NB4 (cell line): ENCODE measurements around the gene CPA5.

Experiments used
- DNase-seq: peaks from one replicate; pipeline ENCODE4 v3.0.0; 2010; ENCODE audit warnings: low read depth
- H3K4me3 ChIP-seq: one replicate; pipeline ENCODE4 v1.5.1; 2011; ENCODE audit warnings: mild to moderate bottlenecking, low read depth, low read length, moderate library complexity
- CTCF ChIP-seq: IDR thresholded peaks from one replicate; pipeline ENCODE4 v1.5.1; 2012; ENCODE audit warnings: low read depth, low read length
- MAX ChIP-seq: IDR thresholded peaks from 2 replicates; pipeline ENCODE4 v1.6.1; 2011; ENCODE audit warnings: low read depth, low read length
- MYC ChIP-seq: IDR thresholded peaks from 2 replicates; pipeline ENCODE4 v1.6.1; 2011; ENCODE audit warnings: low read depth, low read length
- POLR2A ChIP-seq: IDR thresholded peaks from 2 replicates; pipeline ENCODE4 v1.6.1; 2011; ENCODE audit warnings: mild to moderate bottlenecking; ENCODE audit not compliant: insufficient read length; ENCODE audit errors: extremely low read depth

The CPA5 gene

GRCh38 chr7:130329681-130330080 lies 14.9 kb upstream of the CPA5 start:
- no peak for DNase-seq
- TF ChIP-seq MAX (no peak), CTCF (no peak), MYC (no peak), POLR2A (no peak)
- no peak overlapping the region for H3K4me3 ChIP-seq

DNA sequence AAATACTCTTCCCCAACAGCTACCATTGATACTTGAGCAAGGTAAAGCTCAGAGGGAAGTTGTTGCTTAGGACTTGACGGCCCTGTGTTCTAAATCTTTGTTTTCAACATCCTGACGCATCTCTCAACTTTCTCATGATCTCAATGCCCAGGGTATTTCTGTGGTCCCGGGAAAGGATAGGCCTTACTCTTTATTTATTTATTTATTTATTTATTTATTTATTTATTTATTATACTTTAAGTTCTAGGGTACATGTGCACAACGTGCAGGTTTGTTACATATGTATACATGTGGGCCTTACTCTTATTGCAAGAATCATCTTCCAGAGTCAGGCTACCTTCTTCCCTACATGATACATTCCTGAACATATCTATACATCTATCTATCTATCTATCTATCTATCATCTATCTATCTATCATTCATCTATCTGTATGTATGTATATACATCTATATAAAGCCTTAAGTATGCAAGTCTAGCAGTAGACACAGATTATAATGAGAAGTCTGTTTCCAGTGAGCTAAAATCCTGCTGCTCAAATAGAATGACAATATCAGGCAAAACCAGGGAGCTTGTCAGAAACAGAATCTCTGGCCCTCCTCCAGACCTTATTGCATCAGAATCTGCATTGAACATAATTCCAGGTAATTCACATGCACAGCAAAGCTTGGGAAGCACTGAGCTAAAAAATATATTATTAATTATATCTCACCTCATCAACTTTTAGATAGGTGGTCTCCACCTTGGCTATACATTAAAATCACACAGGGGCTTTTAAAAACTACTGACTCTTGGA lies 12.2 kb upstream of the CPA5 start:
- no peak overlapping the region for H3K4me3 ChIP-seq
- TF ChIP-seq CTCF (no peak), POLR2A (no peak), MAX (no peak), MYC (no peak)
- no peak for DNase-seq

- no peak for DNase-seq
- TF ChIP-seq POLR2A: no peak
- no peak for TF ChIP-seq CTCF
- TF ChIP-seq MYC: no peak
- TF ChIP-seq MAX: no peak
Measured at GRCh38 chr7:130333832-130334231, 10.8 kb upstream of the CPA5 start.

GRCh38 chr7:130334274-130334673 lies 10.3 kb upstream of the CPA5 start:
- no peak for DNase-seq
- TF ChIP-seq CTCF (no peak), MAX (no peak), POLR2A (no peak), MYC (no peak)

More at GRCh38 chr7:130333832-130334231, 10.8 kb upstream of the CPA5 start:
- H3K4me3 ChIP-seq: no peak overlapping the region

DNA sequence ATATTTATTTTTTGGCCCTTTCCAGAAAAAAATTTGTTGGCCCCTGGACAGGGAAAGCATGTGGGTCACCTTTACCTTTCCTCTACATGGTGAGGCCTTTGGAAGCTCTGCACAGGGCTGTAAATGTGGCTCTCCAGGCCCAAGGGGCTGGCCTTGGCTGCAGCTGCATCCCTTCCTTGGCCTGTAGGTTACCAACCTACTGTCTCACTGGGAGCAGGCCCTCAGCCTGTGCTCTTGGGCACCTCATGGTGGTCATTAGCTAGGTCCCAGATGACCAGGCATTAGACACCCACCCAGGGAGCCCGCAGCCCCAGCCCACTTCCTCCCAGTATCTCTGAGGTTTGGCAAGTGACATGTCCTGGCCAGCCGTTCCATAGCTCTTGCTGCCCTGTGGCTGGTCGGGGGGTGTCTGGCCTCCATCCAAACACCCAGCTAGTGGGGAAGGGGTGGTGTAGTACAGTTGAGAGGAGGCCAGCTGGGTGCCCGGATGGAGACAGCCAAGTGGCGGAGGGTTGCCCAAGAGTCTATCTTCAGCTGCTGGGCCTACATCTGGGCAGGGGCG lies 7.1 kb upstream of the CPA5 start:
- H3K4me3 ChIP-seq: no peak overlapping the region
- TF ChIP-seq MAX (no peak), CTCF (no peak)
- no peak for DNase-seq

More at GRCh38 chr7:130334274-130334673, 10.3 kb upstream of the CPA5 start:
- H3K4me3 ChIP-seq: no peak overlapping the region
